H9 (cell line): ENCODE measurements around the gene DNAJC22. TPM values are rescaled to one million over a fixed set of nuclear protein-coding genes. Genes with fewer than 3 reads are reported as not detected.

Source experiments
- DNase-seq: peaks from one replicate; pipeline ENCODE4 v3.0.0-alpha.2; 2017
- H2AFZ ChIP-seq: one replicate; pipeline ENCODE4 v1.6.1; 2013; ENCODE audit warnings: mild to moderate bottlenecking, low read length, control low read depth, moderate library complexity
- H2AK5ac ChIP-seq: 2 replicates; pipeline ENCODE4 v1.6.1; 2013; ENCODE audit warnings: low read length, control low read depth, mixed read lengths; ENCODE audit not compliant: insufficient read length
- H2BK120ac ChIP-seq: one replicate; pipeline ENCODE4 v1.6.1; 2013; ENCODE audit warnings: low read depth, mild to moderate bottlenecking, low read length, control low read depth, inconsistent platforms; ENCODE audit not compliant: poor library complexity, severe bottlenecking
- H2BK12ac ChIP-seq: 2 replicates; pipeline ENCODE4 v1.6.1; 2013; ENCODE audit warnings: low read length, control low read depth, mixed read lengths, low read depth; ENCODE audit not compliant: insufficient read length
- H2BK15ac ChIP-seq: 2 replicates; pipeline ENCODE4 v1.6.1; 2013; ENCODE audit warnings: low read depth, low read length, control low read depth
- H2BK20ac ChIP-seq: one replicate; pipeline ENCODE4 v1.6.1; 2013; ENCODE audit warnings: low read depth, mild to moderate bottlenecking, low read length, control low read depth, inconsistent platforms; ENCODE audit not compliant: poor library complexity, severe bottlenecking
- H2BK5ac ChIP-seq: 2 replicates; pipeline ENCODE4 v1.6.1; 2013; ENCODE audit warnings: low read length, control low read depth, mixed read lengths; ENCODE audit not compliant: insufficient read length
- H3K14ac ChIP-seq: 2 replicates; pipeline ENCODE4 v1.6.1; 2013; ENCODE audit warnings: low read length, control low read depth; ENCODE audit not compliant: insufficient read depth
- H3K18ac ChIP-seq: 2 replicates; pipeline ENCODE4 v1.6.1; 2013; ENCODE audit warnings: low read depth, mild to moderate bottlenecking, mixed read lengths, low read length, control low read depth; ENCODE audit not compliant: insufficient read length
- H3K23ac ChIP-seq: 2 replicates; pipeline ENCODE4 v1.6.1; 2013; ENCODE audit warnings: low read length, control low read depth, mixed read lengths, low read depth; ENCODE audit not compliant: insufficient read length
- H3K23me2 ChIP-seq: 2 replicates; pipeline ENCODE4 v1.6.1; 2013; ENCODE audit warnings: low read depth, mild to moderate bottlenecking, mixed read lengths, low read length, control low read depth; ENCODE audit not compliant: insufficient read length, poor library complexity, severe bottlenecking
- H3K27ac ChIP-seq: 2 replicates; pipeline ENCODE4 v1.5.1; 2013; ENCODE audit warnings: low read length, control low read depth, mixed read lengths, low read depth; ENCODE audit not compliant: insufficient read length
- H3K27me3 ChIP-seq: 2 replicates; pipeline ENCODE4 v1.6.1; 2013; ENCODE audit warnings: low read length, control low read depth, inconsistent platforms; ENCODE audit not compliant: insufficient read depth
- H3K4ac ChIP-seq: 2 replicates; pipeline ENCODE4 v1.6.1; 2013; ENCODE audit warnings: low read depth, mild to moderate bottlenecking, control low read depth, inconsistent platforms, low read length, moderate library complexity
- H3K4me1 ChIP-seq: 2 replicates; pipeline ENCODE4 v1.6.1; 2013; ENCODE audit warnings: low read length, control low read depth, inconsistent platforms; ENCODE audit not compliant: insufficient read depth
- H3K4me2 ChIP-seq: 2 replicates; pipeline ENCODE4 v1.6.1; 2013; ENCODE audit warnings: low read length, control low read depth, mixed read lengths; ENCODE audit not compliant: insufficient read length, insufficient read depth
- H3K56ac ChIP-seq: 2 replicates; pipeline ENCODE4 v1.6.1; 2013; ENCODE audit warnings: low read depth, mild to moderate bottlenecking, mixed read lengths, low read length, control low read depth; ENCODE audit not compliant: insufficient read length
- H3K79me1 ChIP-seq: 2 replicates; pipeline ENCODE4 v1.6.1; 2013; ENCODE audit warnings: low read depth, mild to moderate bottlenecking, moderate library complexity, low read length, control low read depth, inconsistent platforms; ENCODE audit not compliant: insufficient read depth, poor library complexity, severe bottlenecking
- H3K79me2 ChIP-seq: 2 replicates; pipeline ENCODE4 v1.6.1; 2013; ENCODE audit warnings: low read length, control low read depth, inconsistent platforms; ENCODE audit not compliant: insufficient read depth
- H3K9ac ChIP-seq: 2 replicates; pipeline ENCODE4 v1.6.1; 2013; ENCODE audit warnings: low read length, control low read depth, mixed read lengths; ENCODE audit not compliant: insufficient read length; ENCODE audit errors: extremely low read depth
- H3K9me3 ChIP-seq: one replicate; pipeline ENCODE4 v1.6.1; 2013; ENCODE audit warnings: low read depth, low read length, inconsistent platforms; ENCODE audit not compliant: control insufficient read depth
- H3T11ph ChIP-seq: one replicate; pipeline ENCODE4 v1.6.1; 2013; ENCODE audit warnings: mild to moderate bottlenecking, low read length, control low read depth, inconsistent platforms
- H4K20me1 ChIP-seq: one replicate; pipeline ENCODE4 v1.6.1; 2013; ENCODE audit not compliant: control insufficient read depth, insufficient read length, insufficient read depth
- H4K5ac ChIP-seq: 2 replicates; pipeline ENCODE4 v1.6.1; 2013; ENCODE audit warnings: low read depth, mild to moderate bottlenecking, mixed read lengths, low read length, control low read depth; ENCODE audit not compliant: insufficient read length
- H4K8ac ChIP-seq: replicated peaks from 2 replicates; pipeline ENCODE4 v1.6.1; 2013; ENCODE audit warnings: low read length, control low read depth, mixed read lengths, low read depth; ENCODE audit not compliant: insufficient read length
- H4K91ac ChIP-seq: 2 replicates; pipeline ENCODE4 v1.6.1; 2013; ENCODE audit warnings: low read depth, mild to moderate bottlenecking, moderate library complexity, mixed read lengths, low read length, control low read depth; ENCODE audit not compliant: insufficient read length
- H3K27ac Mint-ChIP-seq, 3 experiments: 2 replicates in 2 of 3; 3 replicates in 1 of 3; pipeline ENCODE4 v1.8.0; 2020 to 2021; ENCODE audit warnings: mixed read lengths in 3 of 3, mild to moderate bottlenecking in 1 of 3, moderate library complexity in 1 of 3
- H3K27me3 Mint-ChIP-seq: 2 replicates; pipeline ENCODE4 v1.8.0; 2021; ENCODE audit warnings: low read depth, mild to moderate bottlenecking, moderate library complexity, mixed read lengths
- H3K36me3 Mint-ChIP-seq, 3 experiments: 2 replicates in 2 of 3; 3 replicates in 1 of 3; pipeline ENCODE4 v1.8.0; 2020 to 2021; ENCODE audit warnings: low read depth in 3 of 3, mixed read lengths in 3 of 3; ENCODE audit not compliant: insufficient read depth in 1 of 3
- H3K4me1 Mint-ChIP-seq, 2 experiments: 2 replicates each; pipeline ENCODE4 v1.8.0; 2020; ENCODE audit warnings: mixed read lengths in 2 of 2
- H3K4me3 Mint-ChIP-seq, 2 experiments: 2 replicates in 1 of 2; 3 replicates in 1 of 2; pipeline ENCODE4 v1.8.0; 2020 to 2021; ENCODE audit warnings: mild to moderate bottlenecking in 2 of 2, mixed read lengths in 2 of 2, moderate library complexity in 1 of 2
- H3K9me3 Mint-ChIP-seq, 2 experiments: 2 replicates in 1 of 2; 3 replicates in 1 of 2; pipeline ENCODE4 v1.8.0; 2020; ENCODE audit warnings: mild to moderate bottlenecking in 2 of 2, mixed read lengths in 2 of 2, moderate library complexity in 1 of 2
- WGBS: extraction: QIAGEN DNeasy Blood & Tissue Kit; methylation state at CpG from one replicate; pipeline ENCODE4 v1.1.7; 2013; ENCODE audit warnings: missing lambda C conversion rate, low lambda C conversion rate, mixed read lengths; ENCODE audit not compliant: insufficient read length; ENCODE audit errors: extremely low coverage; 5-methylcytosine and 5-hydroxymethylcytosine counted together
- total RNA-seq: library from RNA; stranded (reverse); gene quantifications from 2 replicates; pipeline ENCODE4 v1.2.1, GENCODE V29; 2021
- TF ChIP-seq, protein P1 (sequence below): fragments of 200-600 bp; sonication (generic); conservative IDR thresholded peaks from 3 replicates; pipeline ENCODE4 v1.8.0; 2021; ENCODE audit warnings: antibody characterized with exemption, mild to moderate bottlenecking

Gene DNAJC22
- total RNA-seq, 1 experiment from 2014 or later = 3.2 TPM

DNA sequence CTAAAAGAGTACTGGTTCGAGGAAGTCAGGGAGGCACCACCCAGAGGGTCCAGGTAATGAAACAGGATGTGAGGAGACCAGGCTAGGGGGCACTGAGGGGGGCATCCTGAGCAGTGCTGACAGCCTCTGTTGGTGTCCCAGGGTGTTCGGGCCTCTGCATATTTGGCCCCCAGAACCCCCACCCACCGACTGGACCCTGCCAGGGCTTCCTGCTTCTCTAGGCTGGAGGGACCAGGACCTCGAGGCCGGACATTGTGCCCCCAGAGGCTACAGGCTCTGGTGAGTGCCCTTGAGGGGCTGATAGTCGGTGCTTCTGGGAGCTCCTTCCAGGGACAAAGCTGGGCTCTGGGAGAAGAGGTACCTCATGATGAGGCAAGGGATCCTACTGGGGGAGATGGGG is 21.1 kb upstream of the DNAJC22 start:
- Mint-ChIP-seq H3K27ac (no peak overlapping the region), H3K36me3 (peaks cover 16 to 56% (median 46%) of the 10 kb centered on the region in 3 experiments; a peak in 6 of 7 replicates), H3K4me1 (peaks cover 10 to 21% of the 10 kb centered on the region in 2 experiments), H3K9me3 (no peaks in the 10 kb centered on the region), H3K27me3 (no peaks in the 10 kb centered on the region; the same call in 1 of the 2 replicates), H3K4me3 (no peak overlapping the region)
- TF ChIP-seq, protein P1, sequence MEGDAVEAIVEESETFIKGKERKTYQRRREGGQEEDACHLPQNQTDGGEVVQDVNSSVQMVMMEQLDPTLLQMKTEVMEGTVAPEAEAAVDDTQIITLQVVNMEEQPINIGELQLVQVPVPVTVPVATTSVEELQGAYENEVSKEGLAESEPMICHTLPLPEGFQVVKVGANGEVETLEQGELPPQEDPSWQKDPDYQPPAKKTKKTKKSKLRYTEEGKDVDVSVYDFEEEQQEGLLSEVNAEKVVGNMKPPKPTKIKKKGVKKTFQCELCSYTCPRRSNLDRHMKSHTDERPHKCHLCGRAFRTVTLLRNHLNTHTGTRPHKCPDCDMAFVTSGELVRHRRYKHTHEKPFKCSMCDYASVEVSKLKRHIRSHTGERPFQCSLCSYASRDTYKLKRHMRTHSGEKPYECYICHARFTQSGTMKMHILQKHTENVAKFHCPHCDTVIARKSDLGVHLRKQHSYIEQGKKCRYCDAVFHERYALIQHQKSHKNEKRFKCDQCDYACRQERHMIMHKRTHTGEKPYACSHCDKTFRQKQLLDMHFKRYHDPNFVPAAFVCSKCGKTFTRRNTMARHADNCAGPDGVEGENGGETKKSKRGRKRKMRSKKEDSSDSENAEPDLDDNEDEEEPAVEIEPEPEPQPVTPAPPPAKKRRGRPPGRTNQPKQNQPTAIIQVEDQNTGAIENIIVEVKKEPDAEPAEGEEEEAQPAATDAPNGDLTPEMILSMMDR = no peak
- no peak overlapping the region for H3K9ac ChIP-seq
- H4K20me1 ChIP-seq = no peaks in the 10 kb centered on the region
- no peaks in the 10 kb centered on the region for H3K27me3 ChIP-seq
- H2AK5ac ChIP-seq = no peak overlapping the region
- H4K8ac ChIP-seq = no peak overlapping the region
- H3K14ac ChIP-seq = no peak overlapping the region
- H3T11ph ChIP-seq = no peak overlapping the region
- H2BK120ac ChIP-seq = no peak overlapping the region
- H3K4me1 ChIP-seq = no peaks in the 10 kb centered on the region
- no peak overlapping the region for H2BK15ac ChIP-seq
- H3K27ac ChIP-seq = no peak overlapping the region
- H2BK12ac ChIP-seq = no peak overlapping the region
- H3K79me1 ChIP-seq = peaks cover 3% of the 10 kb centered on the region
- H4K5ac ChIP-seq = no peak overlapping the region
- H3K9me3 ChIP-seq = no peaks in the 10 kb centered on the region
- no peak for DNase-seq
- no peak overlapping the region for H2BK20ac ChIP-seq
- H3K18ac ChIP-seq = no peak overlapping the region
- no peak overlapping the region for H3K23ac ChIP-seq
- no peak overlapping the region for H4K91ac ChIP-seq
- no CpG with 5 or more reads among the region's 6 CpGs for WGBS
- no peaks in the 10 kb centered on the region; the same call in 1 of the 2 replicates for H3K79me2 ChIP-seq
- H3K4ac ChIP-seq = no peak overlapping the region
- H3K56ac ChIP-seq = no peak overlapping the region
- no peak overlapping the region for H2BK5ac ChIP-seq
- H3K4me2 ChIP-seq = no peak overlapping the region
- no peak overlapping the region for H2AFZ ChIP-seq
- H3K23me2 ChIP-seq = peaks cover 7% of the 10 kb centered on the region
